Karpas-422 (cell line): ENCODE measurements around the gene ERBB4. TPM values are rescaled to one million over a fixed set of nuclear protein-coding genes. Genes with fewer than 3 reads are reported as not detected.
A peak's percentile ranks its signal among the peaks of the same experiment; 100 is the strongest.

Experiments
- DNase-seq: peaks from one replicate; pipeline ENCODE4 v3.0.0-alpha.2; 2015
- H2AFZ ChIP-seq: fragments of 200-600 bp; sonication (generic); 2 replicates; pipeline ENCODE4 v1.6.1; 2014; ENCODE audit warnings: antibody characterized with exemption, low read length, mixed read lengths
- H3K27ac ChIP-seq: fragments of 200-600 bp; sonication (generic); 2 replicates; pipeline ENCODE4 v1.5.1; 2014; ENCODE audit warnings: mild to moderate bottlenecking, low read length, moderate library complexity
- H3K27me3 ChIP-seq: fragments of 200-600 bp; sonication (generic); 2 replicates; pipeline ENCODE4 v1.6.1; 2014; ENCODE audit warnings: low read length, mixed read lengths
- H3K36me3 ChIP-seq: fragments of 200-600 bp; sonication (generic); 2 replicates; pipeline ENCODE4 v1.6.1; 2014; ENCODE audit warnings: low read length, mixed read lengths; ENCODE audit not compliant: insufficient read depth
- H3K4me1 ChIP-seq: fragments of 200-600 bp; sonication (generic); 2 replicates; pipeline ENCODE4 v1.6.1; 2014; ENCODE audit warnings: mild to moderate bottlenecking, low read length, mixed read lengths
- H3K4me2 ChIP-seq: fragments of 200-600 bp; sonication (generic); 2 replicates; pipeline ENCODE4 v1.6.1; 2014; ENCODE audit warnings: low read length, low read depth, mild to moderate bottlenecking; ENCODE audit not compliant: poor library complexity, severe bottlenecking
- H3K4me3 ChIP-seq: fragments of 200-600 bp; sonication (generic); 2 replicates; pipeline ENCODE4 v1.5.1; 2014; ENCODE audit warnings: mild to moderate bottlenecking, antibody characterized with exemption, low read length, mixed read lengths
- H3K79me2 ChIP-seq: fragments of 200-600 bp; sonication (generic); 2 replicates; pipeline ENCODE4 v1.6.1; 2014; ENCODE audit warnings: mild to moderate bottlenecking, low read length, mixed read lengths
- H3K9ac ChIP-seq: fragments of 200-600 bp; sonication (generic); 2 replicates; pipeline ENCODE4 v1.6.0; 2014; ENCODE audit warnings: low read length
- H3K9me2 ChIP-seq: fragments of 200-600 bp; sonication (generic), shearing (Covaris generic); replicated peaks from 2 replicates; pipeline ENCODE4 v1.6.0; 2014; ENCODE audit warnings: mild to moderate bottlenecking, low read length, moderate library complexity; ENCODE audit not compliant: insufficient read depth
- H3K9me3 ChIP-seq: fragments of 300-700, 200-600 bp; sonication (generic); 2 replicates; pipeline ENCODE4 v1.6.1; 2014; ENCODE audit warnings: low read length, mixed read lengths
- H4K20me1 ChIP-seq: fragments of 200-600 bp; sonication (generic); 2 replicates; pipeline ENCODE4 v1.6.1; 2014; ENCODE audit warnings: mild to moderate bottlenecking, antibody characterized with exemption, low read length, low read depth; ENCODE audit not compliant: insufficient read depth
- total RNA-seq: library from RNA; depleted of rRNA; stranded (reverse); fragments of >200 nt; shearing (Covaris generic); gene quantifications from 2 replicates; pipeline ENCODE4 v1.2.3, GENCODE V29; 2014; ENCODE audit warnings: low replicate concordance

Gene ERBB4
- total RNA-seq, 1 experiment from 2014 or later = not detected

DNA sequence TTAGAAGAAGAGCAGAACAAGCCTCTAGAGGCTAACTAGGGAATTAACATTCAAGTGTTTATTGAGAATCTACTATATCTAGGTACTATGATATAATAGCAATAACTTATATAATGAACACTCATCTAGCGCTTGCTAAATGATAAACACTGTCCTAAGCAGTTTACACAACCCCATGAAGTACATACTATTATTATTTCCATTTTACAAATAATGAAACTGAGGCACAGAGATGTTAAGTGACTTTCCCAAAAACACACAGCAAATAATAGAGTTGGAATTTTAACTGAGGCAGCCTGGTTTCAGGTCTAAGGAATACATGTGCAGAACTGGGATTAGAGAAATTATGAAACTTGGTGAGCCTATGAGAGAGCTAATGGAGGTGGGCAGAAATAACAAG, 1088.8 kb downstream of the ERBB4 start:
- no peak overlapping the region for H3K9ac ChIP-seq

DNA sequence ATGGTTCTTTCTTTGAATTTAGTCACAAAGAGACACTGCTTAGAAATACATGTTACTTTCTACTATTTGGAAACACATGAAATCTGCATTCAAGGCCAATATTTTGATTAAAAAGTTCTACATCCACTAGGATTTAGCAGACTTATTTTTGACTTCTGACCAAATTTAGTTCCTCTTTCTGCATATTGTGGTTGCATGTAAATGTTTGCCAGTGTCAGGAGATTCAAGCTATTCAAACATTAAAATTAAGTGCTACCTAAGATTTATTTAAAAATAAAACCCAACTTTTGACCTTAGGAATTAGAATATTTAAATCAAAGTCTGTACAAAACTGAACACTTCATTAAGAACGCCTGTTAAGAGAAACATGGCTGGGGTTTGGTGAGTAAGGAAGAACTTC, 1091.1 kb downstream of the ERBB4 start:
- no peaks in the 10 kb centered on the region for H3K9me2 ChIP-seq
- H3K9ac ChIP-seq = no peak overlapping the region
- peak overlapping the region; percentile 34 for H3K4me2 ChIP-seq
- H3K79me2 ChIP-seq = no peaks in the 10 kb centered on the region
- peak; percentile 57 for DNase-seq
- H2AFZ ChIP-seq = no peak overlapping the region
- H3K4me1 ChIP-seq = peaks cover 13% of the 10 kb centered on the region
- H4K20me1 ChIP-seq = no peaks in the 10 kb centered on the region
- no peaks in the 10 kb centered on the region for H3K9me3 ChIP-seq
- no peak overlapping the region for H3K27ac ChIP-seq
- H3K27me3 ChIP-seq = no peaks in the 10 kb centered on the region
- no peak overlapping the region for H3K4me3 ChIP-seq
- no peaks in the 10 kb centered on the region for H3K36me3 ChIP-seq

More for the DNA sequence above, 1088.8 kb downstream of the ERBB4 start:
- Histone ChIP-seq H4K20me1 (no peaks in the 10 kb centered on the region), H3K9me3 (no peaks in the 10 kb centered on the region), H3K79me2 (no peaks in the 10 kb centered on the region), H3K9me2 (no peaks in the 10 kb centered on the region), H2AFZ (no peak overlapping the region), H3K27me3 (no peaks in the 10 kb centered on the region), H3K27ac (no peak overlapping the region), H3K4me2 (no peak overlapping the region), H3K36me3 (no peaks in the 10 kb centered on the region), H3K4me1 (peaks cover 23% of the 10 kb centered on the region), H3K4me3 (no peak overlapping the region)
- no peak for DNase-seq

DNA sequence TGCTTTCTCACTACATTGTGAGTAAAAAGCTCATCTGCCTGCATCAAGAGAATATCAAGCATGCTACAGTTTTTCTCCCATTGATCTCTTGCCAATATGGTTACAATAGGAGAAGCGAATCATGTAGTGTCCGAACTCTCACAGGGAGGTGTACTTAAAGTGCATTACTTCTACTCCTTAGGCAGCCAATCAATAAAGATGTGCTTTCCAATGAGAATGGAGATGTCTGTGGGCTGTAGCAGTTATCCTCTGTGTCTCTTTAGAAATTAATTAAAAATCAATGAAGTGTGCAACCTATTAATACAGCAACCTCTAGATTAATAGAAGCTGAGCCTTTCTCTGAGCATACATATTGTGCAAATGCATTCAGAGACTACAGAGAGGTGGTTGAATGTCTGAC, 1098.5 kb downstream of the ERBB4 start:
- H3K36me3 ChIP-seq = no peaks in the 10 kb centered on the region
- H3K27ac ChIP-seq = no peak overlapping the region
- H3K4me3 ChIP-seq = no peak overlapping the region
- no peaks in the 10 kb centered on the region for H3K9me3 ChIP-seq
- no peak for DNase-seq
- H3K9ac ChIP-seq = no peak overlapping the region
- no peaks in the 10 kb centered on the region for H3K4me1 ChIP-seq
- no peaks in the 10 kb centered on the region for H3K27me3 ChIP-seq
- no peaks in the 10 kb centered on the region for H3K9me2 ChIP-seq
- H3K79me2 ChIP-seq = no peaks in the 10 kb centered on the region
- no peaks in the 10 kb centered on the region for H4K20me1 ChIP-seq
- H2AFZ ChIP-seq = no peak overlapping the region
- no peak overlapping the region for H3K4me2 ChIP-seq

DNA sequence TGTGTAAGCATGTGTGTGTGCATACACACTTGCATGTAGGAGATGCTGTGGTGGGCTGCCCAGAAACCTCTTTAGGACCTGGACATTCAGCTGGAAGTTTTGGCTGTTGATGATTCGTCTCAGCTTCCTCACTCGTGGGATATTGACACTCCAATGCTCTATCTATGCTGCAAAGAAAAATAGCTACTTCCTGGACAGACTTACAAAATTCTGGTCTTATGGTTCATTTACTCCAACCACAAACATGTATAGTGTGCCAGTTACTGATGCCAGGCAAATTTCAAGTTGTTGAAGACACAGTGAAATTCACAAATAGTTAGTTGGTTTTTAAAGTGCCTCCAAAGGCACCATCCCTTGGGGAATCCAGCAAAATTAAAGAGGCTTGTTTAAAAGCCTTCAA, 1099.6 kb downstream of the ERBB4 start:
- Histone ChIP-seq H3K79me2 (no peaks in the 10 kb centered on the region), H2AFZ (no peak overlapping the region), H4K20me1 (no peaks in the 10 kb centered on the region), H3K9me2 (no peaks in the 10 kb centered on the region), H3K4me3 (no peak overlapping the region), H3K9me3 (no peaks in the 10 kb centered on the region), H3K36me3 (no peaks in the 10 kb centered on the region), H3K9ac (no peak overlapping the region), H3K27ac (no peak overlapping the region), H3K4me2 (no peak overlapping the region), H3K4me1 (no peaks in the 10 kb centered on the region), H3K27me3 (no peaks in the 10 kb centered on the region)
- no peak for DNase-seq

DNA sequence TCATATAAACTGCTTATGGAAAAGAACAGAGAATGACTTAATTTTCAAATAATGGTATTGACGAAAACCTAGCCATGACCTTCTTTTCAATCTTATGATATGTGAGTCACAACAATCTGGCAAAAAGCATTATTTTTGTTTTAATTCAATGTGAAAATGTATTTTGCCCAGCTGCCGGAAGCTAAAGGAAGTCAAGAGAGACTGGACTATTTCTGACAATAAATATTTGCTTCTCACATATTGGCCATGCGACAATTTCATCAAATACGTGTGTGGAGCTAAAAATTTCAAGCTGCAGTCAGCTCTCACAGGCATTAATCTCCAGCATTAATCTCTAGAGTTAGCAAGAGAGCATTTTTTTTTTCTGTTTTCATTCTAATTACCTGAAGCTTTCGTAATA, 1101.2 kb downstream of the ERBB4 start:
- Histone ChIP-seq H3K4me2 (no peak overlapping the region), H4K20me1 (no peaks in the 10 kb centered on the region), H3K4me1 (no peaks in the 10 kb centered on the region), H3K9me2 (no peaks in the 10 kb centered on the region), H2AFZ (no peak overlapping the region), H3K9ac (no peak overlapping the region), H3K79me2 (no peaks in the 10 kb centered on the region), H3K27me3 (no peaks in the 10 kb centered on the region), H3K9me3 (no peaks in the 10 kb centered on the region), H3K4me3 (no peak overlapping the region), H3K27ac (no peak overlapping the region), H3K36me3 (no peaks in the 10 kb centered on the region)
- no peak for DNase-seq

DNA sequence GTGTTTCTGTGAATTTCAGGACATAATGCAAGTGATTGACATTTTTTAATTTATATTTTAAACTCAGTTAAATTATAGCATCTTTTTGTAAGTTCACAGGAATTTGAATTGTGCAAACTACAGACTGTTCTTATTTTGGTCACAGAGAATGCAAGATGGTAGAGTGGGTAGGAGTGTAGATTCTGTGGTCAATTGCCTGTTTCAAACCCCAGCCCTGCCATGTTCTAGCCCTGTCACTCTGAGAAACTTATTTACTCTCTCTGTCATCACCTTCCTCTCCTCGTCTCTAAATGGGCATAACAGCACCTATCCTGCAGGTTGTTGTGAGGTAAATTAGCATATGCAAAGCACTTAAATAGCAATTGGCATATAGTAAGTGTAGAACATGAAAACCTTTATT, 1102.4 kb downstream of the ERBB4 start:
- no peaks in the 10 kb centered on the region for H3K79me2 ChIP-seq
- H3K9me2 ChIP-seq = no peaks in the 10 kb centered on the region
- no peaks in the 10 kb centered on the region for H3K9me3 ChIP-seq
- no peaks in the 10 kb centered on the region for H4K20me1 ChIP-seq
- no peak overlapping the region for H3K4me3 ChIP-seq
- no peaks in the 10 kb centered on the region for H3K4me1 ChIP-seq
- H3K9ac ChIP-seq = no peak overlapping the region
- no peaks in the 10 kb centered on the region for H3K27me3 ChIP-seq
- H3K4me2 ChIP-seq = no peak overlapping the region
- no peak overlapping the region for H2AFZ ChIP-seq
- H3K36me3 ChIP-seq = no peaks in the 10 kb centered on the region
- DNase-seq = no peak
- no peak overlapping the region for H3K27ac ChIP-seq

DNA sequence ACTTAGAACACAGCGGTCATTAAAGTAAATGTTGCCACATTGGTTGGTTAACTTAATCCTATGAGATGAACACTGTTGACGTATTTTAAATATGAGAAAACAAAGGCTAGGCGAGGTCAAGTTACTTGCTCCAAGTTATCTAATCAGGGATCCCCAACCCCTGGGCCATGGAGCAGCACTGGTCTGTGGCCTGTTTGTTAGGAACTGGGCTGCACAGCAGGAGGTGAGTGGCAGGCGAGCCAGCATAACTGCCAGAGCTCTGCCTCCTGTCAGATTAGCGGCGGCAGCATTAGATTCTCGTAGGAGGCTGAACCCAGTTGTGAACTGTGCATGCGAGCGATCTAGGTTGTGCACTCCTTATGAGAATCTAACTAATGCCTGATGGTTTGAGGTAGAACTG, 1103.3 kb downstream of the ERBB4 start:
- no peak overlapping the region for H2AFZ ChIP-seq
- no peak overlapping the region for H3K4me2 ChIP-seq
- no peaks in the 10 kb centered on the region for H3K36me3 ChIP-seq
- no peaks in the 10 kb centered on the region for H3K9me3 ChIP-seq
- H3K27me3 ChIP-seq = no peaks in the 10 kb centered on the region
- H3K4me3 ChIP-seq = no peak overlapping the region
- no peaks in the 10 kb centered on the region for H3K9me2 ChIP-seq
- no peak for DNase-seq
- no peak overlapping the region for H3K9ac ChIP-seq
- no peaks in the 10 kb centered on the region for H3K4me1 ChIP-seq
- no peaks in the 10 kb centered on the region for H4K20me1 ChIP-seq
- no peak overlapping the region for H3K27ac ChIP-seq
- H3K79me2 ChIP-seq = no peaks in the 10 kb centered on the region

DNA sequence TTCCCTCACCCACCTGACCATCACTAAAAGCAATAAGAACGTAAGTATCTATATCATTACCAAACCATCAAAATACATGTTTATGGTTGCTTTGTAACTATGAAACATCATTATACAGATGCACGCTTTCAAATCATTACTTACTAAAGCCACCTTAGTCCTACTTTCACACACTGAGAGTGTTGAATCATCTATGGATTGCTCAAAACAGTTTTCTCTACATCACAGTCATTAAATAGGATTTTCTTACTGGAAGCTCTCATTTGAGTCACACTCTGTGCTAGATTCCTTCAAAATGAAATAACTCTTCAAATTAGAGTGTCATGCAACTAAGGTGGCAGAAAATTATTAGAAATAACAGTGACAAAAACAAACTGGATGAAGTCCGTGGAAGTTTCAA, 1103.8 kb downstream of the ERBB4 start:
- H3K4me1 ChIP-seq = no peaks in the 10 kb centered on the region
- no peak overlapping the region for H3K9ac ChIP-seq
- H3K4me2 ChIP-seq = no peak overlapping the region
- H4K20me1 ChIP-seq = no peaks in the 10 kb centered on the region
- no peaks in the 10 kb centered on the region for H3K27me3 ChIP-seq
- no peak for DNase-seq
- H3K9me3 ChIP-seq = no peaks in the 10 kb centered on the region
- H3K27ac ChIP-seq = no peak overlapping the region
- no peaks in the 10 kb centered on the region for H3K79me2 ChIP-seq
- no peaks in the 10 kb centered on the region for H3K36me3 ChIP-seq
- no peak overlapping the region for H3K4me3 ChIP-seq
- no peak overlapping the region for H2AFZ ChIP-seq
- no peaks in the 10 kb centered on the region for H3K9me2 ChIP-seq
